Measurements from ENCODE around the gene SPIB.
A peak's percentile ranks its signal among the peaks of the same experiment; 100 is the strongest.
"Not testable (repeated sequence)": the region's sequence is repeated elsewhere in the genome, so short reads cannot be mapped to it uniquely, and the experiment has no call there.

Gene SPIB

GRCh38 chr19:50390952-50391351 lies 27.8 kb upstream of the SPIB start:
- not testable (repeated sequence) for DNase-seq (ENCODE audit: low read depth in 2 of 2)

- no peak for DNase-seq (ENCODE audit: low read depth in 2 of 2)
Observed at GRCh38 chr19:50392759-50393158, 26.0 kb upstream of the SPIB start.

DNA sequence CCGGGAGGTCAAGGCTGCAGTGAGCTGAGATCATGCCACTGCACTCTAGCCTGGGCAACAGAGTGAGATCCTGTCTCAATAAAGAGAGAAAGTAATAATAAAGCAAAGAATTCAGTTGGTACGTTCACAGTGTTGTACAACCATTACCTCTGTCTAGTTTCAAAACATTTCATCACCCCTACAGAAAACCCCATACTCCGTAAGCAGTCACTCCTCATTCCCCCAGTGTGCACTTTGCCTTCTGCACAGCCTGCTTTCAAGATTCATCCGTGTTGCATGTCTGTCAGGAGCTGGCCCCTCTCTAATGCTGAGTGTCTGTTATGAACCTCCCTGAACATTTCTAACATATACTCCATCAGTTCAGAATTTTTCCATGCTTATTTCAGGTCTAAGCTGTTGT lies 25.1 kb upstream of the SPIB start:
- no peak for DNase-seq (ENCODE audit: low read depth in 2 of 2)

DNA sequence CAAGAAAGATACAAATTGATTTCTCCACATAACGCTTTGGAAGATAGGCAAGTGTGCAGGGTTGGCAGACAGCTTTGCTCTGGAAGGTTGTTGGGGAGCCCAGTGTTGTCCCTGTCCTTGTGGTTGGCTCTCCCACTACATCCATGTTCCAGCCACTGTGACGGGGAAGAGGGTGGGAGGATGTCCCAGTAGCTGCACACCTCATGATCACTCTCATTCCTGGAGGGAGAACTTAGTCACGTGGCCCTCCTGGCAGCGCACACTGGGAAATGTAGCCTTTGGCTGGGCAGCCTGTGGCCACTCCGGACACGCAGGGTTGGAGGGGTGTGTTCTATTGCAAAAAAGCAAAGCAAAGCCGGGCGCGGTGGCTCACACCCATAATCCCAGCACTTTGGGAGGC lies 24.7 kb upstream of the SPIB start:
- DNase-seq (ENCODE audit: low read depth in 2 of 2), result no peak

DNA sequence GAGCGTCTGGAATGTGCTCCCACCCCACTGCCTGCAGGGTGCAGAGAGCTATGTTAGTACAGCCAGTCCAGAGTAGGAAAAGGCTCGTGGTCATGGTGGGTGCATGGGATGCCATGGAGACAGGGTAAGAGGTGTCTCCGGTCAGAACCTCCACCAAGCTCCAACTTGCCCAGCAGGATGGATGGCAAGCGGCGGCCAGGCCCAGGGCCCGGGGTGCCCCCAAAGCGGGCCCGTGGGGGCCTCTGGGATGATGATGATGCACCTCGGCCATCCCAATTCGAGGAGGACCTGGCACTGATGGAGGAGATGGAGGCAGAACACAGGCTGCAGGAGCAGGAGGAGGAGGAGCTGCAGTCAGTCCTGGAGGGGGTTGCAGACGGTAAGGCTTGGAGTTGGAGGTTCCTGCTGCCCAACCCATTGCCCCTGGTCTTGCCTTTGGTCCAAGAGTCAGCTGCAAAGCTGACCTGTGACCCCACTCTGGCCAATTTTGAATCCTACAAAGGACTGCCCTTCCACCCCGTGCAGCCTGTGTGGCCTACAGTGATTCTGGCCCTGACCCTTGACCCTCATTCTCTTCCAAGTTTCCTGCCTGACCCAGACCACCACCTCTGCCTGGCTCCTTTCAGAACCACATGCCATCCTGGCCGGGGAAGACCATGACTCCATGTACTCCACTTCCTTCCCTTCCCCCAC lies 19.9 kb upstream of the SPIB start:
- no peak for DNase-seq (ENCODE audit: low read depth in 2 of 2)

DNA sequence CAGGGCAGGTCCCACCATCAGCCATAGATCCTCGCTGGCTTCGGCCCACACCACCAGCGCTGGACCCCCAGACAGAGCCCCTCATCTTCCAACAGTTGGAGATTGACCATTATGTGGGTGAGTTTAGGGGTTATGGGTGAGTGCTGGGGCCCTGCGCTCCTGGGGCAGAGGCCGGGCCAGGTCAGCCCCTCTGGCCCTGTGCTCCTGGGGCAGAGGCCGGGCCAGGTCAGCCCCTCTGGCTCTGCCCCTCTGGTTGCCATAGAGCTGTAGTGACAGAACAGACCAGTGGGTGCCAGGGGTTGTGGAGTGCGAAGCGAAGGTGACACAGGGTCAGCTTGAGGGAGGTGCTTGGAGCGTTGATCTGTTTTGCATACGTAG lies 19.4 kb upstream of the SPIB start:
- no peak for DNase-seq (ENCODE audit: low read depth in 2 of 2)

- no peak for DNase-seq (ENCODE audit: low read depth in 2 of 2)
Observed at GRCh38 chr19:50401605-50402450, 16.9 kb upstream of the SPIB start.

DNA sequence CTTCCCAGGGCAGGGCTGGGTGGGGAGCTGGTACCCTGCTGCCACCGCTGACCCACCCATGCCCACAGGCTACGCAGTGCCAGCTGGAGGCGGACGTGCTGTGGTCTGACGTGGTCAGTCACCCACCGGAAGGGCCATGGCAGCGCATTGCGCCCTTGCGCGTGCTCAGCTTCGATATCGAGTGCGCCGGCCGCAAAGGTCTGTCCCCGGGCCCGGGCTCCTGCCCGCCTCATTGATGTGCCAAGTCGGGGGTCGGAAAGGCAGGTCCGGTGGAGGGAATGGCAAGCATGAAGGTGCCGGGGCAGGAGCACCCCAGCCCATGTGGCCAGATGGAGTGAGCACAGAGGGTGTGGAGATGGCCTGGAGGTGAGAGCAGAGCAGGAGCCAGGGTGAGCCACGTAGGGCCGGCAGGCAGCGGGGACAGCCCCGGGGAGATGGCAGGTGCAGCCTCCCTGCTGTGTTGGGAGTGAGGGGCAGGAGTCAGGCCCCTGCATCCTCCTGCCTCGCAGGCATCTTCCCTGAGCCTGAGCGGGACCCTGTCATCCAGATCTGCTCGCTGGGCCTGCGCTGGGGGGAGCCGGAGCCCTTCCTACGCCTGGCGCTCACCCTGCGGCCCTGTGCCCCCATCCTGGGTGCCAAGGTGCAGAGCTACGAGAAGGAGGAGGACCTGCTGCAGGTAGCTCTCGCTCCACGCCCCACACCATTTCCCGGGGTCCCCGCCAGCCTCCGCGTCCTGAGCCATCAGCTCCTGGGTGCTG lies 16.0 kb upstream of the SPIB start:
- no peak for DNase-seq (ENCODE audit: low read depth in 2 of 2)

DNA sequence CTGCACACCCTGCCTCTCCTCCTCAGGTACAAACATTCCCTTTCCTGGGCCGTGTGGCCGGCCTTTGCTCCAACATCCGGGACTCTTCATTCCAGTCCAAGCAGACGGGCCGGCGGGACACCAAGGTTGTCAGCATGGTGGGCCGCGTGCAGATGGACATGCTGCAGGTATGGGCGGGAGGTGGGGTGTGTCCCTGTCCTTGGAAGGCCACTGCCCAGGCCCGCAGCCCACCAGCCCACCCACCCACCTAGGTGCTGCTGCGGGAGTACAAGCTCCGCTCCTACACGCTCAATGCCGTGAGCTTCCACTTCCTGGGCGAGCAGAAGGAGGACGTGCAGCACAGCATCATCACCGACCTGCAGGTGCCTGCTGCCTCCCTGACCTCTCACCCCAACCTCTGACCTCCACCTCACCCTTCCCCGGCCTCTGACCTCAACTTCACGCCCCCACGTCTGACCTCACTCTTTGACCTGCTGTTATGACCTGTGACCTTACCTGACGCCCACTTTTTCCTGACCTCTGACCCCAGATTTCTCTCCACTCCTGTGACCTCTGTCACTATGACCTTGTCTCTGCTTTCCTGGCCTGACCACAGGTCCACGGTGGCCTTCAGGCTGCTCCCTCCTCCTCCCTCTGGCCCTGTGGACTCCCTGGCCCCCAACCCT lies 12.4 kb upstream of the SPIB start:
- DNase-seq (ENCODE audit: low read depth in 2 of 2), result no peak

GRCh38 chr19:50406829-50407228 lies 11.9 kb upstream of the SPIB start:
- DNase-seq (ENCODE audit: low read depth in 2 of 2), result no peak

DNA sequence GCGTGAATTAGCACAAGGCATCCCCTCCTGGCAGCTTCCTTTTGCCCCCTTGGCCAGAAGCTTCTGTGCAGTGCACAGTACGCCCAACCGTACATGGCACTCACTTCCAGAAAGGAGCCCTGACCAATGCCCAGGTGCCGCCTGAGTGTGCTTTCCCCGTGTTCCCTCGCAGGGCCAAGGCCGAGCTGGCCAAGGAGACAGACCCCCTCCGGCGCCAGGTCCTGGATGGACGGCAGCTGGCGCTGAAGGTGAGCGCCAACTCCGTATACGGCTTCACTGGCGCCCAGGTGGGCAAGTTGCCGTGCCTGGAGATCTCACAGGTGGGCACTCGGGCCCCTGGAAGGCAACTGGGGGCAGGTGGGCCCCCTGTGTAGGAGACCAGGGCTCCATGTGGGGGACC lies 9.4 kb upstream of the SPIB start:
- DNase-seq (ENCODE audit: low read depth in 2 of 2), result no peak

DNA sequence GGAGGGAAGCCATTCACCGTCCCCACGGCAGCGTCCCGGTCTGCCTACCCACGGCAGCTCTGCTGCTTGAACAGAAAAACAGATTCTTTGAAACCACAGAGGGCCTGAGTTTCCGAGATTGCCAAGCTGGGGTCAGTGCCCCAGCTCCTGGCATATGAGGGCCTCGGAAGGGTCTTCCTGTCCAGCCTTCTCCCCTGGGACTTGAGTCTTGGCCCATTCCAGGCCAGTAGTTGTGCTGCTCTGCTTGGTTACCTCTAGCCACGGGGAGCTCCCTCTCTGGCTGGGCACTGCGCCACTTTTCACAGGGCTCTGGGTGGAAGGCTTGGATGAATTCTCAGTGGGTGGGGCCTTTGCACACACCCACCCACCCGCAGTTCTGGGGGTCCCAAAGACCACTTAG lies 8.6 kb upstream of the SPIB start:
- DNase-seq (ENCODE audit: low read depth in 2 of 2), result no peak

DNA sequence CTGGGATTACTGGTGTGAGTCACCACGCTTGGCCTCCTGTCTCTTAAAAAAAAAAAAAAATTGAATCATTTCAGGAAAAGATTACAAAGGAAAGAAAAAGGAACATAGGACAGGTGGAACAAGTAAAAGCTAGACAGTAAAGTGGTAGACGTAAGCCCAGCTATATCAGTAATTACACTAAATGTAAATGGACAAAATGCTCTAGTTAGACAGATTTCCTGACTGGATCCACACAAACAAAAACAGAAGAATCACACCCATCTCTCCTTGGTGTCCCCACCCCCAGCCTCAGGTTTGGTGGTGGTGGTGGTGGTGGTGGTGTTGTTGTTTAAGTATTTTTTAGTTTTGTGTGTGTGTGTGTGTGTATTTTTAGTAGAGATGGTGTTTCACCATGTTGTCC lies 6.3 kb upstream of the SPIB start:
- DNase-seq (ENCODE audit: low read depth in 2 of 2), result no peak

- no peak for DNase-seq (ENCODE audit: low read depth in 2 of 2)
Observed at GRCh38 chr19:50413096-50413495, 5.6 kb upstream of the SPIB start.

- no peak for DNase-seq (ENCODE audit: low read depth in 2 of 2)
Observed at GRCh38 chr19:50413531-50413930, 5.2 kb upstream of the SPIB start.

DNA sequence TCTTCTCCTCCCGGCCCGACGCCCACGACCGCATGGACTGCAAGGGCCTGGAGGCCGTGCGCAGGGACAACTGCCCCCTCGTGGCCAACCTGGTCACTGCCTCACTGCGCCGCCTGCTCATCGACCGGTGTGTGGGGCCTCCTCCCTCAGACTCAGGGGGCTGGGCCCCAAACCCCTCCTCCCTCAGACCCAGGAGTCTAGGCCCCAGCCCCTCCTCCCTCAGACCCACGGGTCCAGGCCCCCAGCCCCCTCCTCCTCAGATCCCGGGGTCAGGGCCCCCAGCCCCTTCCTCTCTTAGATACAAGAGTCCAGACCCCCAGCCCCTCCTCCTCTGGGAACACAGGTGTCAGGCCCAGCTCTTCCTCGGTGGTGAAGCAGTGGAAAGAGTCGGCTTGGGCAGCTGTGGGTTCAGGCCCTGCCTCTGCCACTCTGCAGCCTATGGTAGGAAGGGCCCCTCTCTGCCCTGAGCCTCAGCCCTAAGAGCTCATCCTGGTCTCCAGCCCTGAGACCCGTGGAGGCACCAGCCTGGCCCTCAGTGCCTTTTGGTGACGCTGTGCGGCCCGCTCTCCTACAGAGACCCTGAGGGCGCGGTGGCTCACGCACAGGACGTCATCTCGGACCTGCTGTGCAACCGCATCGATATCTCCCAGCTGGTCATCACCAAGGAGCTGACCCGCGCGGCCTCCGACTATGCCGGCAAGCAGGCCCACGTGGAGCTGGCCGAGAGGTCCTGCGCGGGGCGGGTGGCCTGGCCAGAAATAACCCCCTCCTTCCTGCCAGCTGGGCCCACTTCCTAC lies 3.7 kb upstream of the SPIB start:
- DNase-seq (ENCODE audit: low read depth in 2 of 2), result peak; percentile 23 to 63

GRCh38 chr19:50415661-50416033 lies 3.1 kb upstream of the SPIB start:
- no peak for DNase-seq (ENCODE audit: low read depth in 2 of 2)

- no peak for DNase-seq (ENCODE audit: low read depth in 2 of 2)
Observed at GRCh38 chr19:50416034-50416977, 2.4 kb upstream of the SPIB start.

- no peak for DNase-seq (ENCODE audit: low read depth in 2 of 2)
Observed at GRCh38 chr19:50417111-50418081, 1.3 kb upstream of the SPIB start.

Data from stimulated activated CD4-positive, alpha-beta T cell treated with anti-CD3 and anti-CD28 coated beads, Interleukin-1b, Interleukin-23, amount 100 ng/mL, for 1 hour (primary cell).